ENCODE results near the gene DAZAP1.
A peak's percentile ranks its signal among the peaks of the same experiment; 100 is the strongest.

Gene DAZAP1

DNA sequence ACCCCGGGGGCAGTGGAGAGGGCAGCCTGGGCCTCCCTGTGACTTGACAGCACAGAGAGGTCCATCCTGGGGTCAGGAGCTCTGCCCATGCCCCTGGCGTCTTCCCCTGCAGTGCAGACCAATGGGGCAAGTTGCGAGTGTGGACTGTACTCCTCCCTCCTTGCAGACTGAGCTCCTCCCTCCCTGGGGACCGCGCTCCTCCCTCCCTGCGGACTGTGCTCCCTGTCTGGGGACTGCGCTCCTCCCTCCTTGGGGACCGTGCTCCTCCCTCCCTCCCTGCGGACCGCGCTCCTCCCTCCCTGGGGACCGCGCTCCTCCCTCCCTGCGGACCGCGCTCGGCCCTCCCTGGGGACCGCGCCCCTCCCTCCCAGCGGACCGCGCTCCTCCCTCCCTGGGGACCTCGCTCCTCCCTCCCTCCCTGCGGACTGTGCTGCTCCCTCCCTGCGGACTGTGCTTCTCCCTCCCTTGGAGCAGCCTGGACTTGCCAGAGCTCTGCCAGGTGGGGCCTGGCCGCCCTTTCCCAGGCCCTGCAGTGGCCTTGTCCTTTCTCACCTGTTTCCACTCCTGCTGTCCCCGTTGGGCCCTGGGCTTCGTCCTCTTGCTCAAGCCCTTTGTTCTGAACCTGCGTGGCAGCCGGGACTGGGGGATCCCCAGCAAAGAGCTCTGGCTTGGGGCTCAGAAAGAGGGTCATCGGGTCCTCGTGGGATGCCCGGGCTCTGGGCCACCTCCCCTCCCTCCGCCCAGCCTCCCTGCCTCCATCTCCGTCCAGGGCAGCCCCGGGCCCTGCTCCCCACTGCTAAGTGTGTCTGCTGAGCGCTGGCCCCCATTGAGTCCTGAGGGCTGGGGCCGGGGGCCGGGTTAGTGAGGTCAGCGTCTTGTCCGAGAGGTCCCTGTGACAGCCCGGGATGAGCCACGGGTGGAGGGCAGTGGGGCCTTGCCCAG, 12.9 kb upstream of the DAZAP1 start:
- ATAC-seq, result no peak

GRCh38 chr19:1395194-1396018, 12.0 kb upstream of the DAZAP1 start:
- peak; percentile 4 for ATAC-seq

More for the DNA sequence above, 12.9 kb upstream of the DAZAP1 start:
- DNase-seq, result no peak

DNA sequence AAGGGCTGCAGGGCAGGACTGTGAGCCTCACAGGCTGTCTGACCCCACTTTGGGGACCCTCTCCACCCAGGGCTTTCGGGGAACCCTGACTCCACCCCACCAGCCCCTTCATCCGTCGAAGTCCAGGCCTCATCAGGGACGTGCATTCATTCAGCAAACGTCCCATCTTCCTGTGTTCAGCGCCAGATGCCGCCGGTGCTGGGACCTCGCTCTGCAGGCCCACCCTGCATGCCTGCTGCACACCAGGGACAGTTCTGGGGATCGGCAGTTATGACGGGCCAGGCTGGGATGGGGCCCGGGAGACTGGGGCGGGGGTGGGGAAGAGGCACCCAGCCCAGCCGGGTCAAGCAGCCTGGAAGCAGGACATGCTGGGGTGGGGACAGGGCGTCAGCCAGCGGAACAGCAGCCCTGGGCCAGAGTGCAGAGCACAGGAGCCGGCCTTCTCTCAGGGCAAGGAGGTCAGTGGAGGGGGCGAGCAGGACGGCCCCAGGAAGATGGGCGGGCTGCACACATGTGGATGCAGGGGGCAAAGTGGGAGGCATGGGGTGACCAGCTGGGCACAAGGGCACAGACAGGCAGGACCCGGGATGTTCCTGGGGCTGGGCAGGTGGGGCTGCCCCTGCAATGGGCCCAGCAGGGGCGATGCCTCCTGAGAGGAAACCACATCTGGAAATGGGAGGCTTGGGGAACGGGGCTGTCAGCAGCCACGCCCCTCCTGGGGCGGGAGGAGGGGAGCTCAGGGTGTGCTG, 11.2 kb upstream of the DAZAP1 start:
- ATAC-seq, result no peak
- DNase-seq, result no peak

More at GRCh38 chr19:1395194-1396018, 12.0 kb upstream of the DAZAP1 start:
- no peak for DNase-seq

DNA sequence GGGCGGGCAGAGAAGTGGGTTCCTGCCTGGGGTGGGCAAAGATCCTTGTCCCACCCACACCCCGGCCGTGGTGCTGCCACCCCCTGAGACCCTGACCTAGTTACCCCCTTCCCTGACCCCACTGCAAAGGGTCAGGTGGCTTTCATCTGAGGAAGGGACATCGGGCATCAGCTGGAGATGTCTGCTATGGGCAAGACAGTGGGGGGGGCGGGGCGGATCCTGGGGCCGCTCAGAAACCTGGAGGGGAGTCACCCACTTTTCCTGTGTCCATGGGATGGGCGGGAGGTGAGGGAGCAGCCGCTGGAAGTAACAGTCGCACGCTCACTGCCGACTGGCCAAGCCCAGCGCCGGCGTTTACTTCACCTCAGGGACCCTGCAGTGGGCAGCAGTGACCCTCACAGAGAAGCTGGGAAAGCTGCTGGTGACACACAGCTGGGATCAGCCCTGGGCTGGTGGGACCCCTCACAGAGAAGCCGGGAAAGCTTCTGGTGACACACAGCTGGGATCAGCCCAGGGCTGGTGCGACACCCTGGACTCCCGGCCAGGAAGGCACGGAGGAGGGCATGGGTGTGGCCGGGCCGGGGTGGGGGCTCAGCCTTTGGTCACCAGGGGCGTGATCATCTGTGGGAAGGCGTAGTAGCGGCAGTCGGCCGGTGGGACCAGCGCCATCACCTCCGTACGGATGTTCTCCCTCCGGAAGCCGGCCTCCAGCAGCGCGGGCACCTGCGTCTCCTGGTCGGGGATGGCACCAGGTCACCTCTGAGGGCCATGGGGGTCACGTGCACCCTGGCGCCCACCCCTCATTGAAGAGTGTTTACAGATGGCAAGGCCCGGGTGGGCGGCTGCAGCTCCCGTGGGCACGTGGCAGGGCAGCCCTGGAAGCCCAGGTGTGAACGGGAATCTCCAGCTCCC, 10.4 kb upstream of the DAZAP1 start:
- ATAC-seq (no peak), DNase-seq (no peak)

GRCh38 chr19:1397838-1398237, 9.5 kb upstream of the DAZAP1 start:
- DNase-seq, result no peak
- no peak for ATAC-seq

DNA sequence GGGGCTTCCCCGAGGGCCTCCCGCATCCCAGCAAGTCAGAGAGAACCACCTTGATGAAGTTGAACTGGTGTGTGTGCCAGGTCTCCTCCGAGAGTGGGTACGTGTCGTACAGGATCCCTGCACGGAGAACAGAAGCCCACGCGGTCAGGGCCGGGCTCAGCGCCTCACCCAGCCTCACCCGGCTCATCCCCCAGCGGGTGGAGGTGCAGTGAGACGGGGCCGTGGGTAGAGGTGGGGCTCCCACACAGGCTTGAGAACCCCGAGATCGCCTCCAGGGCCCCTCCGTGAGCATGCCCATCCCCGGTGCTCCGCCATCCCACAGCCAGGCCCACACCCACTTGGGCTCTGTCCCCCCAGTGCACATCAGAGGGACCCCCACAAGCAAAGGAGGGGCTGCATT, 8.3 kb upstream of the DAZAP1 start:
- DNase-seq, result no peak
- no peak for ATAC-seq

- ATAC-seq (no peak), DNase-seq (no peak)
Observed at GRCh38 chr19:1399745-1400144, 7.6 kb upstream of the DAZAP1 start.

DNA sequence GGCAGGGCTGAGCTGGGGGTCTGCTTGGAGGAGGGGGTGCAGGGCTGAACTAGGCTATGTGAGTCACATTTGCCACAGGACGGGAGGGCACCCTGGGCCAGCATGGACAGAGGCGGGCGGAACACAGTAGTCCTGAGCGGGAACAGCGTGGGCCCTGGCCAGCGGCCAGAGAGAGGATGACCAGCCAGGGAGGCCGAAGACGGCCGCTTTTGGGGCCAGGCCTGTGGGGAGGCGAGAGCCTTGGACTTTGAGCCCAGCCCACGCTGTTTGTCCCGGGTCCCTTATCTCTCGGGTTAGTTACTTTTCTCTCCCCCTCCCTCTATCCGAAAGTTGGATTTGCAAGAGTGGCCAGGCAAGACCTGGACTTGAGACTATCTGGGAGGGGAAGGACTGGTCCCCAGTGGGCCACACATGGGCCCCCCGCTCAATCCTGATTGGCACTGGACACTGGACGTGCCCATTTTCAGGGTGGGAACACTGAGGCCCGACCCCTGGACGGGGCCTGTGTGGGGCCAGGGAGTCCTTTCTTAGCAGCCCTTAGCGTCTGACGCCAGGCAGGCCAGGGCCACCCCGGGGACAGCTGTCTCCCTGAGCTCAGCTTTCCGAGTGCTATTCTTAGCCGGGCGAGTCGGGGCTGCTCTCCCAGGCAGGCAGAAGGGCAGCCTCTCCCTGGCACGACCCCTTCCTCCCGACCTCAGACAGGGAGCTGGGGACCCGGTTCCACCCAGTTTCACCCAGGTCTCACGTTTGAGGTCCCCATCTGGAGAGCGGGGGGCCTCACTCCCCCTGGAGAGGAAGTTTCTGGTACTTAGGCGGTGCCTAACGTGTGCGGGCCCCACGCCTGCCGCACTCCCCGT, 6.9 kb upstream of the DAZAP1 start:
- DNase-seq (no peak), ATAC-seq (no peak)

- peak; percentile 65 for ATAC-seq
Observed at GRCh38 chr19:1401138-1401888, 6.1 kb upstream of the DAZAP1 start, which contains the start of gene GAMT. Gene GAMT, minus strand, starts transcription at chr19:1401542. Its CDS starts 66 bp downstream, at chr19:1401476.

DNA sequence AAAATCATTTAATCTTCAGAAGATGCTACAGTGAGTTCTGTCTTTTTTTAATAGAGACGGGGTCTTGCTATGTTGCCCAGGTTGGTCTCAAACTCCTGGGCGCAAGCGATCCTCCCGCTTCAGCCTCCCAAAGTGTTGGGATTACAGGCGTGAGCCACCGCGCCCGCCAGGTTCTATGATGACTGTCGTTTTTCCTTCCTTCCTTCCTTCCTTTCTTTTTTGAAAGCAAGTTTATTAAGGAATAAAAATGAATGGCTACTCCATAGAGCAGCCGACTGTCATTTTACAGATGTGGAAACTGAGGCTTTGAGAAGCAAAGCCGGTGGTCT, 5.5 kb upstream of the DAZAP1 start:
- ATAC-seq, result no peak
- no peak for DNase-seq

More at GRCh38 chr19:1401138-1401888, 6.1 kb upstream of the DAZAP1 start, which contains the start of gene GAMT:
- DNase-seq, result peak; percentile 70

DNA sequence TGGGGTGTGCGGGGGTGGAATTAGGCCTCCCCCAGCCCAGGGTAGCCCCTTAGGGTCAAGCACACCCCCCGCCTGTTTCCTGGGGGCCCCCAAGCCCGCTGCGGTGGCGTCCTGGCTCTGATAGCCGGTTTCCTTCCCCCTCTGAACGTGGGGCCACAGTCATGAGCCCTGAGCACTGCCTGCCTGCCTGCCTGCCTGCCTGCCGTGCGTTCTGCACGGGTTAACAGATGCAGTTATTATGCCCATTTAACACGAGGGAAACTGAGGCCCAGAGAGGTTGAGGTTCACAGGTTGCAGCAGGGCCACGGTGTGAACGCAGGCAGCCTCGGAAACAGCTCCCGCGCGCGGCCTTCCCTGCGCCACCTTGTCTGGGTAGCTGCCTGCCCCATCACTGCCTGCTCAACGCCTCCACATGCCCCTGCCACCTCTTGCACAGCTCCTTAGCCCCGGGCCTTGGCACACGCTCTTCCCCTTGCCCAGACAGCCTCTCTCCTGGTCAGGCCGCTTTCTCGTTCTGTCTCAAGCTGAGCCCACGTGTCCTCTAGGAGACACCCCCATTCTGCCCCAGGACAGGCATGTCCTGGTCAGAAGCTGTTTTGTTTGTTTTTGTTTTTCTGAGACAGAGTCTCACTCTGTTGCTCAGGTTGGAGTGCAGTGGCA, 4.8 kb upstream of the DAZAP1 start:
- no peak for ATAC-seq
- no peak for DNase-seq

GRCh38 chr19:1406774-1407527, 435 bp upstream of the DAZAP1 start:
- DNase-seq (peak; percentile 99), ATAC-seq (peak; percentile 87)

DNA sequence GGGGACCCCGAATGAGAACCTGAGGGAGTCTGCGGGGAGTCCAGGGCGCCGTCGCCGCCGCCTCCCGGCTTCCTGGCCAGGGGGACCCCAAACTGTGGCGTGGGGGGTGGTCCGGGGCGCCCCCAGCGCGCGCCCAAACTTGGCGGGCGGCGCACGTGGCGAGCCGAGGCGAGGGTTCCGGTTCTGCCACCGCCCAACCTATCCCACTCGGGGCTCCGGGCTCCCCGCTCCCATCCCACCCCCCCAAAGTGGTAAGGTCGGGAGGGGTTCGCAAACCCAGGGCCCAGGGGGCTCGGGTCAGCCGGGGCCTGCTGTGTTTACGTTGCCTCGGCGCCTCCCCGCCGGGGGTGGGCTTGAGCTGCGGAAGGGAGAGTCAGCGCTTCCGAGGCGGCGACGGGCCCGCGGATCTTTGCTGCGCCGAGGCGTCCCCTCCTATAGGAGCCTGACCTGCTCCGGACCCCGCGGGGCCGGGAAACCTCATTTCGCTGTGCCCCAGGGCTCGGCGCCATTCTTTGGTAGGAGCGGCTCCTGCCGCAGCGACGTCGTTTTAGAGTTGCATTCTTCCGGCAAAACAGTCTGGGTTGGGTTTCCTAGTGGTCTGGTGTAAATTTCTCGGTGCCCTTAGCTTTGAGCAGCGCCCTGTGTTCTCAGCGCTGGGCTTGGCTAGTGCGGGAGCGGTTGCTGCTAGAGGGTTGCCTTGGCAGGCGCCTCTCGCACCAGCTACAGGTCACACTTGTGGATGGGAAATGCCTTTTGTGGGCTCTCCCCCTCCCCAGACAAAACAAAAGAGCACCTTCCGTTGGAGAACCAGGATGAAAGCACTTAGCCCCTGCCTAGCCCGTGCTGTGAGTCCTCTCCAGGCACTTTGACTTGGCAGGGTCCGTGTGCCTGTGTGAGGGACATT, 1.2 kb downstream of the DAZAP1 start:
- peak; percentile 64 for DNase-seq

GRCh38 chr19:1409204-1410005, 2.0 kb downstream of the DAZAP1 start:
- ATAC-seq, result no peak
- no peak for DNase-seq

More for the DNA sequence above, 1.2 kb downstream of the DAZAP1 start:
- ATAC-seq, result peak; percentile 3

GRCh38 chr19:1410136-1410786, 2.9 kb downstream of the DAZAP1 start:
- DNase-seq (peak; percentile 52), ATAC-seq (no peak)

DNA sequence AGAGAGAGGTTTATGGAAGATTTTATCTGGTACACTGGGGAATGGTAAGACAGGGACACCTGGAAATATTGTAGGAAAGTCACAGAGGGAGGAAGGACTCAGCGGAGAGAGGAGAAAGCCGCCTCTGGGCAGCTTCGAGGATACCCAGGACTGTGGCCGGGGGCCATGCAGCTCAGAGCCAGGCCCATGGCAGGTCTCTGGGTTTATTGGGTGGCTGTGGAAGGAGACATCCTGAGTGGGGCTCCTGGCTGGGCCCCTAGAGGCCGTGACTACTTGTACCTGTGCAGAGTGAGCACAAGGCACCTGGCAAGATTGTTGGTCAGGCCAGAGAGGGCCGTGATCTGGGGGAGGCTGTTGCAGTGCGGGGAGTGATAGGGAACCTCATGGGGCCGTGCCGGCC, 3.4 kb downstream of the DAZAP1 start:
- no peak for DNase-seq

More for the DNA sequence above, 3.4 kb downstream of the DAZAP1 start:
- no peak for ATAC-seq
